Fibroblast of skin of left biceps (primary cell): ENCODE results near the gene DLGAP1.
"Not testable (repeated sequence)": the region's sequence is repeated elsewhere in the genome, so short reads cannot be mapped to it uniquely, and the experiment has no call there.

ENCODE experiments used
- DNase-seq, 2 experiments: peaks; one replicate each; pipeline ENCODE4 v3.0.0-alpha.2; 2013; ENCODE audit warnings: low read depth in 2 of 2

DLGAP1 gene

DNA sequence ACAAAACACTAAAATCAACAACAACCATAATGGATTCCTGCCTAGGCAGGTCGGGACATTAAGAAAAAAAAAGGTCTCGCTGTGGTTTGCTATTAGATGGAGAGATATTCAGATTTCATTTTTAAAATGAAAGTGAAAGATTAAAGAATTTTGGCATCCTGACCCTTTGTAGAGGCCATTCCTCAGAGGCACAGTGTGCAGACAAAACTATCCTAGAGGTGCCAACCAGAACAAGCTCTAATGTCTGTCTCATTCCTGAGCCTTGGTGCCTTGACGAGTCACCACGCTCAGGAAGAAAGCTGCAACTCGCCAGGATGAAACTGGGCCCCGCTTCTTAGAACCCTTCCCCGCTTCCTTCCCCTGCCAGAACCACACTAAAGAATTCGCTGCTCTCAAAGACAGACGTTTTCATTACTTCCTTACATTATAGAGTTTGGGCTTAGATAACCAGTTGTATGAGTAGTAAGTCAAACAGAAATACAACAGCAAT, 849.1 kb downstream of the DLGAP1 start:
- DNase-seq: peak in 1 of 2 experiments; percentile 32

DNA sequence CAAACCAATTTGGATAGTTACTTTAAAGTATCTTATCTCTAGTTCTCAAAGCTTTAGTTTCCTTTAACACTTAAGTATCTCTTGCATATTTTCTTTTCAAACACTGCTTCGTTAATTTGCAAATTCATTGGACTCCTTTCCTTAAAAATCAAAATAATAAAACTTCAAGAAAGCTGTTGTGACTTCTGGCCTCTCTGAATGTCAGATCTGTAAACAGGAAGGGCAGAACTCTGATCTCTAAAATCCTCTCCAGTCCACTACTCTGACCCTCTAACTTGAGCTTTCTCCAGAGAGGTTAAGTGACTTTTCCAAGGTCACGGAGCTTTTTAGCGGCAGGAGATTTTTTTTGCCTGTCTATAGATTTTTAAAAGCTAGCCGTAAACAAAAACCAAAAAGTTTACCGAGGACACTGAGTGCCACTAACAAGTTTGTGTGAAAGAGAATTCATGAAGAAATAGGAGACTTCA, 849.6 kb downstream of the DLGAP1 start:
- no peak for DNase-seq

DNA sequence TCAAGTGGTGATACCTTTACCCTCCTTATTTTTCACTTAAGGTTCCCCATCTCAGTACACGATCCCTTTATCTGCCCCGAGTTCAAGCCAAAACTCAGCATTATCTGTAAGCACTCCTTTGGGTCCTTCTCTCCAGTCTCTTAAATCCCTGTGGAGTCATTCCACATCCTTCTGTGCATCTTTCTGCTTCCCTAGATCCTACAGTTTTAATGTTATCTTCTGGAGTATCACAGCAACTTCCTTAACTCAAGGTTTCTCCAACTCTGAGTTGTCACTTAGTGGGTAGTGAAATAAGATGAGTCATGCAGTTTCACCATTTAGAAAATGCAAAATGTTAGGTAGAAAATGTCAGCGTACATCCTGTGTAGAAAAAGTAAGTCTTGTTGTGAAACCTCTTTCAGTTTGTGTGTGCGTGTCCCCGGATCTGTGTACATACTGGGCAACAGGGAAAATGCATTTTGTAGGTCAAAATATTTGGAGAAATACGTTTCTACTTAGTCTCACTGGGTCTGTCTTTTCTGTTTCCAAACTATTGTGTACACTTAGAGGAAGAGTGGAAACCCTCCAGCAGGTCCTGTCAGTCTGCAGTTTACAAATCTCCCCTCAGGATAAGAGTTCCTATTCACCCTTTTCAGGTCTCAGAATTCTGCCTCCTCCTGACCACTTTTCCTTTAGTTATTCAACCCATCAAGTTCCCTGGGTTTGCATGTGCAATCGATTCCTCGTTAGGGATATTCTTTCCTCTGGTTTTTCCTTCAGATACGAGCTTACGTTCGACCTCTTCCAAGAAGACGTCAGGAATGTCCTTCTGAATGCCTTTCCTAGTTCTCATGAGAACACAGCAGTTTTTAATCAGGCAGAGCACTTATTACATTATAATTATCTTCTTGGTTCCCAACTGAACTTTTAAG, 850.4 kb downstream of the DLGAP1 start:
- DNase-seq: peak; percentile 95 to 96

DNA sequence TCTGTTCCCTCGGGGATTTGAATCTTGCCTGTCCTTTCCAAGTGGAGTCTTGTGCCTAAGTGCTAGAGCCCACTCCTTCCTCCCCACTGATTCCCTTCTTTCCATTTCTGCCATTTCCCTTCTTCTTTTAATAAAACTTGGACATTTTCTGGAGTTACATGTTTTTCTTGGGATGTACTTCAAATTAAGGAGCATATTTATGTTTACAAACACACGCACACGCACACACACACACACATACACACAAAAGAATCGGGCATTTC, 850.9 kb downstream of the DLGAP1 start:
- DNase-seq: no peak

DNA sequence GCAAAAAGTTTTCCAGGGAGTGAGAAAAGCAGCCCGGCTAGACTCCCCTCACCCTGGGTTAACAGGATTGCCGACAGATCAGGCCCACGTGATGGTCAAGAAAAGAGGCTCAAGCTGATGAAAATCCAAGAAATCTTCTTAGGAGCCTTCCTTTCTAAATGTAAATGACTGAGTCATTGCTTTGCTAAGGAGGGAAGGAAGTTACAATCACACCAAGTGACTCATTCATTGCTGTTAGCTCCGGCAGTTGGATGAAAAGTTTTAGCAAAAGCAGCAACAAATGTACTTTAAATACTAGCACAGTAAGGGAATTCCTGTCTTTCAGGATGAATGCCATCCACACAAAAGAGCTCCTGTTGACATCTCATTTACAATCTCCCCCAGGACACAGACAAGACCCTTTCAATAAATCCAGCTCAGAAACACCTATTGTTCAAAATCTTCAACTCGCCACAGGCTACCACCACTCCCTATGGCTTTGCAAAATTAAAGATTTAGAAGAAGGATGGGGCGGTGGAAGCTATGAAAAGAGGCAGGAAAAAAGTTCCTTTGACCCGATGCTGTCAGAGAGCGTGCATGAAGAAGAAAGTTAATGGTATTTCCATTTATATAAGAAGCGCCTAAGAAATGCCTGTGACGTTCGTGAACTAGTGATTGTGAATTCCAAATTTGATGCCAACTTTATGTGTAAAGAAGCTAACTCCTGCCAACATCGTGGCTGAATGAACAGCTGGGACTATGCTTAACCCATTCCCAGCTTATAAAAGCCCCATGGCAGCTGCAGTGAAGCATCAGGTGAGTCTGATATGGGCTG, 851.5 kb downstream of the DLGAP1 start:
- peak; percentile 95 to 97 for DNase-seq

DNA sequence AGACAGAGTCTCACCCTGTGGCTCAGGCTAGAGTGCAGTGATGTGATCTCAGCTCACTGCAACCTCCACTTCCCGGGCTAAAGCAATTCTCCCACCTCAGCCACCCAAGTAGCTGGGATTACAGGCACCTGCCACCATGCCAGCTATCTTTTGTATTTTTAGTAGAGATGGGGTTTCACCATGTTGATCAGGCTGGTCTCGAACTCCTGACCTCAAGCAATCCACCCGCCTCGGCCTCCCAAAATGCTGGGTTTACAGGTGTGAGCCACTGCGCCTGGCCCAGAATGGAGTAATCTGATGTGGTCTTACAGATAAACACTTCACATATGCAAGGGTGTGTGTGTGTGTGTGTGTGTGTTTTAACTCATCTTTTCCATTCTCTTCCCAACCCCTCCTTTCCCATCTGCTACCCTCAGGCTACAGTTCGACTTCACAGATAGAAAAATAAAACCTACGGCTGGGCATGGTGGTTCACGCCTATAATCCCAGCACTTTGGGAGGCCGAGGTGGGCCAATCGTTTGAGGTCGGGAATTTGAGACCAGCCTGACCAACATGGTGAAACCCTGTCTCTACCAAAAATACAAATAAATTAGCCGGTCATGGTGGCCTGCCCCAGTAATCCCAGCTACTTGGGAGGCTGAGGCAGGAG, 853.9 kb downstream of the DLGAP1 start:
- DNase-seq: not testable (repeated sequence)

DNA sequence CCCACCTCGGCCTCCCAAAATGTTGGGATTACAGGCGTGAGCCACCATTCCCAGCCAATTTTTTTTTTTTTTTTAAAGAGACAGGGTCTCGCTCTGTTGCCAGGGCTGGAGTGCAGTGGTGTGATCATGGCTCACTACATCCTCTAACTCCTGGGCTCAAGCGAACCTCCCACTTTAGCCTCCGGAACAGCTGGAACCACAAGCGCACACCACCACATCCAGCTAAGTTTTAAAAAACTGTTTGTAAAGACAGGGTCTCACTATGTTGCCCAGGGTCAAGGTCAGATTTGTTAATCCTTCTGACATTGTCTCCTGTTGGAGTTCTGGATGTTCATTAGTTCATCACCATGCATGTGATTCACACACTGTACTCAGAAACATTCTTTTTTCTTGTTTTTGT, 855.2 kb downstream of the DLGAP1 start:
- DNase-seq: no peak

DNA sequence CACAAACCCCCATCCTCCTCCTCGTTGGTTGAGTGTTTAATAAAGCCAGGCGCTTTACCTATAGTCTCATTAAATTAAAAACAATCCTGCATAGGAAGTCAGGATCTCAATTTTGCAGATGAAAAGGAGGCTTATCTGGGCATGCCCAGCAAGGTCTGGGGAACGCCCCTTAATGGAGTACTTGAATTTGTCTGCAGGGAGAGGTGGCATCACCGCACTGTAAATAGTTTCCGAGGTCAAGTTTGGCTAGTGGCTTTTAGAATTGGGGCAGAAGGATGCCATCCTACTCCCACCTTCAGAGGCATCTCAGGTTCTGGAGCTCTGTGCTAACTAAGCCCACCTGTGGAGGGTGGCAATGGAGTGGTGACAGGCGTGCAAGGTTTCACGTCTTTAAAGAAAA, 855.9 kb downstream of the DLGAP1 start:
- DNase-seq: no peak

DNA sequence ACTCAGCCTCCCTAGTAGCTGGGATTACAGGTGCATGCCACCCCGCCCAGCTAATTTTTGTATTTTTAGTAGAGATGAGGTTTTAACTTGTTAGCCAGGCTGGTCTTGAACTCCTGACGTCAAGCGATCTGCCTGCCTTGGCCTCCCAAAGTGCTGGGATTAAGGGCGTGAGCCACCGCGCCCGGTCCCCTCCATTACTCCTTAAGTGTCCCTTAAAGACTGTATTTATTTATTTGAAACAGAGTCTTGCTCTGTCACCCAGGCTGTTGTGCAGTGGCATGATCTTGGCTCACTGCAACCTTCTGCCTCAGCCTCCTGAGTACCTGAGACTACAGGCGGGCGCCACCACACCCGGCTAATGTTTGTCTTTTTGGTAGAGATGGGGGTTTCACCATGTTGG, 856.5 kb downstream of the DLGAP1 start:
- no peak for DNase-seq

DNA sequence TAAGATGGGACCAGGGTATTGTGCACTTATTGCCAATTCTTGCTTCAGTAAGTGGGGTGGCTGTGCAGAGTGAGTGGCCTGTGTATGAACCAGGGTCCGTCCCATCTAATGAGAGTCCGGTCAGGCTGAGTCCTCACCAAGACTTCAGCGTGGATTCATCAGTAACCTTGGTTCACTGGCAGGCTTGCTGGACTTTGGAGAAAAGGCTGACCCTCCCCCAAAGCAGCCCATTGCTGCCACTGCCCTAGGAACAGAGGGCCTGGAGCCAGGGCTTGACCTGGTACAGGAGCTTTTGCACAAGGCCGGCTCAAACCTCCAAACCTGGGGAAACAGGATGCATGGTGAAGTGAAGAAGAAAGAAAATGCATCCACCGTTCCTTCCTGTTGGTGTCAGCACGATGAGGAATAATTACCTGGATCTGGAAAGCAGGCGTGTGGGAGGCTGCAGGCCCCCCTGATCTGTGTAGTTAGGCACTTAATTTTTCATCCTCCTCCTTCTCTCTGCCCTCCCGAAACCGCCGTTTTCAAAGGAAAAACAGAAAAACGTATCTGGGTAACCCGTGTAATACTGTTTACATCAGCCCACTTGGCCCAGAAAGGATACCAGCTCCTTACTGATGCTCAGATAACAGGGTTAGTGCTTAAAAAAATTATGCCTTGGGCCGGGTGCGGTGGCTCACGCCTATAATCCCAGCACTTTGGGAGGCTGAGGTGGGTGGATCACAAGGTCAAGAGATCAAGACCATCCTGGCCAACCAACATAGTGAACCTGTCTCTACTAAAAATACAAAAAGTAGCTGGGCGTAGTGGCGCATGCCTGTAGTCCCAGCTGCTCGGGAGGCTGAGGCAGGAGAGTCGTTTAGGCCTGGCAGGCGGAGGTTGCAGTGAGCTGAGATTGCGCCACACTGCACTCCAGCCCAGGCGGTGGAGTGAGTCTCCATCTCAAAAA, 857.4 kb downstream of the DLGAP1 start:
- DNase-seq: no peak

DNA sequence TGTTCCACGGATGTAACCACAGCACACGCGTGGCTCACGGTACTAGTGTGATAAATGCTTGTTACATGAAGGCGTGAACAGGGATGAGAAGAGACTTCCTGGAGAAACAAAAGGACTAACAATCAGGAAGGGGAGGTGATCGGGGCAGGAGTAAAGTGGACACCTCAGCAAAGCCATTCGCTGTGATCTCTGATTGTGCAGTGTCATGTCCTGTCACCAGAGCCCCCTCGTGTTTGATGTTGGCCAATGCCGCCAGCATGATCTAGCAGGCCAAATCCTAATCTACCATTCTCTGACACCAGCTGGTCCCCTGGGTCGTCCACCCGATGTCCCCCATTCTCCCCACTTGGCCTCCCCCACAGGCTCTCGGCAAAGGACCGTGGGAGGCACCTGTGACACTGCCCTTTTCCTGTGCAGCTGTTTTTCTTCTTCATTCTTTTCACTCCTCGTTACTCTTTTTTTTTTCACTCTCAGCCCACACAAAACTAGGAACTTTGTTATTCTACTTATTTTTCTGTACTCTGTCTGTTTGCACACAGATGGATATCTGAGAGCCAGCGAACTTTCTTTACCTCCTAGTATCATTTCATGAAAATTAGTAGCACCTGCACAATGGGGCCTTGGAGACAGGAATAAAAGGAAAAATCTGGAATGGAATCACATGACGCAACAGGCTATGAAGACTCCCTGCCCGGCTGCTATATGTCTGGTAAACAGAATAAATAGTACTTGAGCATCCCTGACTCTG, 858.3 kb downstream of the DLGAP1 start:
- DNase-seq: no peak

DNA sequence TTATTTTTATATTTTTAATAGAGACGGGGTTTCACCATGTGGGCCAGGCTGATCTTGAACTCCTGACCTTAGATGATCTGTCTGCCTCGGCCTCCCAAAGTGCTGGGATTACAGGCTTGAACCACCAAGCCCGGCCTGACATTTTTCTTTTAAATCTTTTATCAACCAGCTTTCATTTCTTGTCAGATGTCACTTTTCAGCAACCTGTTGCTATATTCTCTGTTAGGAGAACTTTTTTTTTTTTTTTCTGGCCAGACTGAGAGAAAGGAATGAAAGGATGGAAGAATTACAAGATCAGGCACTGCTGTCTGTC, 858.8 kb downstream of the DLGAP1 start:
- DNase-seq: no peak

DNA sequence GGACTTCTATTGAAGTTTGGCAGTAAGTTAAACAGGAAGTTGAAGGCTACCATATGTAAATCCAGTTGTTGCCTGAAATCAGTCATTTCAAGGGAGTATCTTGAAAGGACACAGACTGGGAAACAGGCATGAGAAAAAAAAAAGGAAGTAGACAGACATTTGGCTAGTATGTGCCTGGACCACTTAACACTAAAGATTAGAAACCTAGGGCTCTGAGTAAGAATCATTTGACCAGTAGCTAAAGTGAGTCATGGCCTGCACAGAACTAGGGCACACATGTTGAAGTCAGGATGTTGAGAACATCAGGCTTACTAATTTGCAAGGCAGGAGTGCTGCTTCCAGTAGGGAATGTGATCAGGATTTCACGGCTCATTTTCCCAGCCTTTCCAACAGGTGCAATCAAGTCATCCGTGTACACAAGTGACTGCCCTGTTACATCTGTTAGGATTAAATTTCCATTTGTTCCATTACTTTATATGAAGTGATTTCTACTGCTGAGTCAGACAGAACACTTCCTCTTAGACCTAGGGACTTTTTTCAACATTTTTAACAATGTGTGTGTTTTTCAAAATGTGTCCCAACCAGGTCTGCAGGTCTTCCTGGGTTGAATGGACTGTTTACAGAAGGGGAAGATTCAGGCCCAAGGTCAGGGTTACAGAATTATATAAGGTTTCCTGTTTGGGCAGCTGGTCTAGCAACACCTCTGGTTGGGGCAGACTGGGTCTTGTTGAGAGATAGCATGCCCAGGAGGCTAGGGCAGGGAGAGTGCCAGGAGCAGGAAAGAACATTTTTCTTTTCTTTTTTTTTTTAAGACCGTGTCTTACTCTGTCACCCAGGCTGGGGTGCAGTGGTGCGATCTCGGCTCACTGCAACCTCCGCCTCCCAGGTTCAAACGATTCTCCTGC, 859.5 kb downstream of the DLGAP1 start:
- peak in 1 of 2 experiments; percentile 52 for DNase-seq

DNA sequence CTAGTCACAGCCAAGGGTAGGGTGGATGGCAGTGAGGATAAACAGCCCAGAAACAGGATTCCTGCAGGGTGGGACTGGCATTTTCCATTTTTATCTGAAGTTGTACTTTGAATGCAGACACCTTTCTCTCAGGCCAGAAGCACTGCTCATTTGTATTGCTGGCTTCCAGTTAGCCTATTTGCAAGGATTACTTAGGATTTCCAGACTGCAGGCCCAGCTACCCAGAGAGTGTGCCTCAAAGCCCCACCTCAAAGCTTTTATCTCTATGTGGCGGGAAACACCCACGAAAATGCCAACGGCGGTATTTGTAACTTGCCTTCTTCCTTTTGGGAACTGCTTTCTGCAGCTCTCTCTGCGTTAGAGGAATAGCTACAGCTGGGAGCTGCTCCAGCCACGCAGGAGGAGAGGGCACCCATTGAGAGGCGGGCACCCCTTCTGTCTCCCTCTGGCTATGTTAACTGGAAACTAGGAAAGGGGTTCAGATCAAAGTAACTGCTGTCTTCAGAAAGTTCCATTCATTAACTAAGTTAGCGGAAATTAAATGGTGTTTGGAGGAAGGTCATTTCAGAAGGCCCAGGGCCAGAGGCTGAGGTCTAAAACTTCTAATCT, 860.2 kb downstream of the DLGAP1 start:
- no peak for DNase-seq

DNA sequence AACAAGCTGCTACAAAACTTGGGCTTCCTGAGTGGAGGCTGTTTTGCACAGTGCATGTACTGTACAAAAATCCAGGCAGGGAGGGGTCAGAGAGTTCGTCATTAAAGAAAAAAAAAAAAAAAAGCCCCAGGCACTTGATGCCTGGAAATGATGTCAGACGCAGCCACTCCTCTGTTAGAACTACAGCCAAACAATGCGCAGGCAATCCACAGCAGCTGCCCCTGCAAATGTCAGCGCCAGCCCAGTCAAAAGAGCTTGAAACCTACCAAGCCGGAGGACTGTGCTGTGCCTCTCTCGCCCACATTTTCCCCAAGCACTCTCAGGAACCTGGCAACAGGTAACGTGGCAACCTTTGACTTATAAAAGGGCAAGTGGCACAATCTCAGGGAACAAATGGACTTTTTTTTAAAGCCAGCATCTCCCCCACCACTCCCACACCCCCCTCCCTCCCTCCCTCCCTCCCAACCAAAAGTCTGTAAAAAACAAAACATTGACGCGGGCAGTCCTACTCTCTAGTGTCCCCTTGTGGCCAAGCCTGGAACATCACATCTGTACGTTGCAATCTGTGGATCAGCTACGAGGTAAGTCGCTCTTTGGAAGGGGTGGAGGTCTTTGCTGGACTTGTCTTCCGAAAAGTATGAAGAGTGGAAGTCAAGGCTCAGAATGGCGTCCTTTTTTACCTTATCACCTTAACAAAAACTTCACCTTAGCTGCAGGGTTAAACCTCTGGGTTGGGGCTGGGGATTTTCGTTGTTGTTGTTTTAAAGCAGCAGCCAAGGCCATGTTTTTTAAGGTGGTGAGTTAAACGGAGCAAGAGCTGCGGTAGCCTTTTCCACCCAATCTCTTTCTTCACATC, 861.0 kb downstream of the DLGAP1 start:
- DNase-seq: peak; percentile 94 to 96

DNA sequence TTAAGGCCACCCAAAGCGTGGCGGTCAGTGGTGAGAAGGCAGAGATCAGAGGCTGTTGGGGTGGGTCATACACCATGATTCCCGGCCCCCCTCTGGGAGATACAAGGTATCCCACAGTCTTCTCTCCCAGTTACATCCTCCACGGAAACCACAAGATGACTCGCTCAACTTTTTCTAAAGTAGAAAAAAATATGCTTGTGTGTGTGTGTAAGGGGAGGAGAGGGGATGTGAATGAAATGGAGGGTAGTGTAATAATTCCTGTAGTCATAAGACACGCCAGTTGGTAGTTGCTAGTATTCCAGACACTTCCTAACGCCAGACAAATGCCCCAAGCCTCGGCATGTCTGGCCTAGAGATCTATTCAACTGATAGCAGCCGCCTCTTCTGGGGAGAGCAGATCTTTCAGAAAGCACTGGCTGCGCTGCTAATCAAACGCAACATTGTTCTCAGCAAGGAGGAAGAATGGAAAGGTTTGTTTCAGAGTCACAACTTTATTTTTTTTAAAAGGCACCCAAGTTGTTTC, 861.7 kb downstream of the DLGAP1 start:
- DNase-seq: peak in 1 of 2 experiments; percentile 53

DNA sequence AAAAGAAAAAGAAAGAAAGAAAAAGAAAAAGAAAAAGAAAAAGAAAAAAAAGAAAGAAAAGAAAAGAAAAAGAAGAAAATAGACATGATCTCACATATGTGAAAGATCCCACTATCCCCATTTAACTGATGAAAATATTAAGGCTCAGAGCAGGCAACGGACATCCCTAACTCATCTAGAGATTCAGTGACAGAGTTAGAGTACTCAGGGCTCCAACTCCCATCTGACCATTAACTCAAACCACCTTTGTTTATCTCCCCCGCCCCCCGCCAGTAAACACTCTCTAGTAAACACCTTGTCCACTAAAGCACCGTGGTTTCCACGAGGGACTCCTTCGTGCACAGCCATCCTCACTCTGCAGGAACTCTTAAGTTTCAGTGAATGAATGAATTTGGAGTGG, 862.2 kb downstream of the DLGAP1 start:
- no peak for DNase-seq

DNA sequence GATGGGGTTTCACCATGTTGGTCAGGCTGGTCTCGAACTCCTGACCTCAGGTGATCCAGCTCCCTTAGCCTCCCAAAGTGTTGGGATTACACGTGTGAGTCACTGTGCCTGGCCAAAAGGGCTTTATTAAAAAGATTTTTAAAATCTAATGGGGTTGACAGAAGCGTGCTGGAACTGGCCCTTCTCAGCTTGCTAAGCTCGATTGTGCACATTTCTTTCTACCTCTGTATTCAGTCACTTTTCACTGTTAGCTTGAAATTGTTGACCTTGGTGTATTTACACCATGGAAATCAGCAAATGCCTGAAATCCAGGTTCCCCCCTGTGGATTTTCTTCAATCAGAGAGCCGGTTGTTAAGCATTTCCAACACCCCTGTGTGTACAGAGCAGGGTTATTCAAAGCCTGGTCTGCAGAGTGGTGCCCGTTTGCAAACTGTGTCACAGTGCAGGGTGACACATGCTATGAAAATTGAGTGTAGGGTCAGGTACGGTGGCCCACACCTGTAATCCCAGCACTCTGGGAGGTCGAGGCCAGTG, 864.9 kb downstream of the DLGAP1 start:
- DNase-seq: no peak
